GM12878 (cell line): ENCODE data around the gene LRRC3. TPM values are rescaled to one million over a fixed set of nuclear protein-coding genes. Genes with fewer than 3 reads are reported as not detected.

ENCODE experiments used
- ATAC-seq: fragments of 200-7000 bp; cut with Tn5 transposase; 3 replicates; pipeline ENCODE4 v1.9.1; 2020; ENCODE audit warnings: mild to moderate bottlenecking, moderate library complexity
- BruUV-seq: library from RNA; stranded (reverse); fragments of 400-500 nt; replicated peaks from 2 replicates; lab custom pipeline; 2021; lab: Mats Ljungman, UMichigan
- CTCF ChIA-PET: fragments of 300-600 bp; sonication (Branson Sonifier 250); formaldehyde crosslinking; extraction: SDS; loops from one replicate; lab custom pipeline; 2021; ENCODE audit warnings: inconsistent platforms; lab: Yijun Ruan, JAX
- POLR2A ChIA-PET: fragments of 350-600 bp; formaldehyde crosslinking; extraction: SDS; loops from one replicate; lab custom pipeline; 2021; ENCODE audit warnings: inconsistent platforms; lab: Charles Lee
- RAD21 ChIA-PET: fragments of 300-600 bp; sonication (Branson Sonifier 250); formaldehyde crosslinking; loops from one replicate; lab custom pipeline; 2023; ENCODE audit warnings: antibody characterized with exemption; ENCODE audit not compliant: unreplicated experiment; lab: Charles Lee
- SMC1A ChIA-PET: fragments of 300-600 bp; sonication (Branson Sonifier 250); formaldehyde crosslinking; loops from one replicate; lab custom pipeline; 2023; ENCODE audit not compliant: unreplicated experiment, uncharacterized antibody; lab: Charles Lee
- DNase-seq: peaks from one replicate; pipeline ENCODE4 v3.0.0-alpha.2; 2011; ENCODE audit warnings: low read depth, low spot score
- FAIRE-seq: peaks from 3 replicates; lab custom pipeline; 2011; peaks lifted over from hg19 to GRCh38; lab: Jason Lieb, UNC
- H2AFZ ChIP-seq: 2 replicates; pipeline ENCODE4 v1.6.0; 2011; ENCODE audit warnings: low read depth, low read length, control low read depth; ENCODE audit not compliant: control insufficient read depth
- H3K27ac ChIP-seq: 2 replicates; pipeline ENCODE4 v1.5.1; 2011; ENCODE audit warnings: control low read depth; ENCODE audit not compliant: control insufficient read depth, insufficient read depth
- H3K27me3 ChIP-seq, 2 experiments: replicated peaks in 1 of 2; 2 replicates each; pipeline versions ENCODE4 v1.6.0 to v1.6.1; 2011; ENCODE audit warnings: low read length in 1 of 2; ENCODE audit not compliant: control insufficient read depth in 2 of 2, insufficient read depth in 2 of 2
- H3K36me3 ChIP-seq, 2 experiments: 2 replicates each; pipeline ENCODE4 v1.5.1; 2011; ENCODE audit warnings: low read length in 1 of 2; ENCODE audit not compliant: control insufficient read depth in 2 of 2, insufficient read depth in 2 of 2
- H3K4me1 ChIP-seq: 2 replicates; pipeline ENCODE4 v1.6.1; 2011; ENCODE audit warnings: mild to moderate bottlenecking, low read length, moderate library complexity, mixed read lengths; ENCODE audit not compliant: control insufficient read depth, insufficient read depth
- H3K4me2 ChIP-seq: 2 replicates; pipeline ENCODE4 v1.6.0; 2011; ENCODE audit warnings: control low read depth; ENCODE audit not compliant: control insufficient read depth, insufficient read depth
- H3K4me3 ChIP-seq: fragments of 200-600 bp; sonication (generic); 2 replicates; pipeline ENCODE4 v1.5.1; 2016
- H3K79me2 ChIP-seq: 2 replicates; pipeline ENCODE4 v1.6.0; 2011; ENCODE audit warnings: low read length; ENCODE audit not compliant: control insufficient read depth, insufficient read depth
- H3K9ac ChIP-seq: 2 replicates; pipeline ENCODE4 v1.8.0; 2011; ENCODE audit warnings: low read length, control low read depth, mixed read lengths; ENCODE audit not compliant: control insufficient read depth, insufficient read depth
- H3K9me3 ChIP-seq: replicated peaks from 3 replicates; pipeline ENCODE4 v1.5.1; 2011; ENCODE audit warnings: mild to moderate bottlenecking, low read length; ENCODE audit not compliant: control insufficient read depth, insufficient read depth
- H4K20me1 ChIP-seq: 2 replicates; pipeline ENCODE4 v1.6.0; 2011; ENCODE audit not compliant: control insufficient read depth, insufficient read depth
- CEBPB ChIP-seq, 2 experiments: fragments of 150-350 bp in 1 of 2; IDR thresholded peaks; 2 replicates each; pipeline ENCODE4 v1.6.1; 2012 to 2014; ENCODE audit warnings: low read depth in 2 of 2, low read length in 2 of 2, borderline replicate concordance in 1 of 2, inconsistent platforms in 1 of 2
- NFXL1 ChIP-seq: fragments of 450-650 bp; IDR thresholded peaks from 2 replicates; pipeline ENCODE4 v1.6.1; 2017; ENCODE audit warnings: antibody characterized with exemption, mild to moderate bottlenecking, borderline replicate concordance
- WGBS: methylation state at CpG from one replicate; pipeline ENCODE4 v1.1.6; 2016; ENCODE audit warnings: low lambda C conversion rate; ENCODE audit not compliant: insufficient replicate concordance, insufficient coverage; ENCODE audit errors: missing lambda C conversion rate; 5-methylcytosine and 5-hydroxymethylcytosine counted together
- in situ Hi-C: fragments of 300-500 bp; cut with MboI; formaldehyde crosslinking; loops from 9 replicates; pipeline ENCODE4 v1.14.3; 2018; ENCODE audit warnings: mixed read lengths
- intact Hi-C: fragments of 100-400 bp; cut with micrococcal nuclease; formaldehyde crosslinking; loops from one replicate; pipeline ENCODE4 v1.14.2; 2022; ENCODE audit not compliant: unreplicated experiment
- polyA plus RNA-seq, 11 experiments: library from polyadenylated mRNA; depleted of rRNA in 4 of 11; unstranded in 6 of 11; stranded (reverse) in 5 of 11; fragments of >200 nt; fragmentation: Nextera tagmentation in 4 of 11; fragmentation: Illumina TruSeq in 1 of 11; extraction: Ambion mirVana in 4 of 11; extraction: Trizol in 1 of 11; gene quantifications; 1 replicate in 1 of 11; 2 replicates in 10 of 11; pipeline versions ENCODE4 v1.2.1 to v1.2.3, GENCODE V29; 2011 to 2016; ENCODE audit warnings: inconsistent platforms in 2 of 11, missing spikeins in 2 of 11, low read depth in 1 of 11
- total RNA-seq, 4 experiments: library from RNA; depleted of rRNA in 3 of 4; stranded (reverse); fragments of >200 nt in 3 of 4; fragmentation: Illumina TruSeq in 1 of 4; extraction: Trizol in 1 of 4; gene quantifications; 2 replicates each; pipeline versions ENCODE4 v1.2.1 to v1.2.3, GENCODE V29; 2013 to 2021
- TF ChIP-seq, protein P1 (sequence below): fragments of 450-650 bp; formaldehyde crosslinking; IDR thresholded peaks from 2 replicates; pipeline ENCODE4 v1.4.0; 2022; ENCODE audit warnings: mild to moderate bottlenecking, moderate library complexity

Gene LRRC3
- total and polyA plus RNA-seq, 10 of the 15 experiments (the other 5 are each of a cell fraction or from before 2014, with no cell fraction given) = 0.02 to 0.31 (median 0.09) TPM; not detected in 1

DNA sequence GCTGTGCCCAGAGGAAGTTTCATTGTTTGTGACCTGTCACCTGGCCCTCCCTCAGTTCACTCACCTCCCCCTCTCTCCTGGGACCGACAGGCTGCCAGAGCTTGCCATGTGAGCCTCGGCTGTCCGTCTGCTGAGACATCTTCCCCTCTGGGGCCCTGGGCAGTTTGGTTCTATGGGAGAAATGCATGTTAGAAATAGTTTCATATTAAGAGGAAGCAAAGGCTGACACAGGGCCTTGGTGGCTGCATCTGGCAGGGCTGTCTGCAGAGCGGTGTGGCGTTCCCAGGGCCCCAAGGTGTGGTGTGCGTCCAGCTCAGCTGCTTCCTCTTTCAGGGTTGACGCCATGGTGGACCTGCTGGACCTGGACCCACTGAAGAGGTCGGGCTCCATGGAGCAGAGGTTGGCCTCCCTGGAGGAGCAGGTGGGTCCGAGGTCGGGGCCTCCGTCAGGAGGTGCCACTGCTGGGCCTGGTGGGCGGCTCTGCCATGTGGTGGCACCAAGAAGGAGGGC lies 31.9 kb upstream of the LRRC3 start:
- intact Hi-C loops (no loop called here), in situ Hi-C loops (loop anchor here (5.0 kb wide), 1 partner anchor 51 kb away; no protein-coding TSS in a partner anchor)
- WGBS = 60% methylated on average over 12 of the region's 12 CpGs
- no peaks in the 10 kb centered on the region; a peak in 1 of 4 replicates for H3K36me3 ChIP-seq
- ChIA-PET CTCF (no interaction called here), POLR2A (no interaction called here), RAD21 (no interaction called here), SMC1A (no interaction called here)
- no peak overlapping the region for H2AFZ ChIP-seq
- no peaks in the 10 kb centered on the region for H3K79me2 ChIP-seq
- no peak for TF ChIP-seq CEBPB (IDR thresholded peaks at IDR 0.05; ENCODE audit: borderline replicate concordance in 1 of 2, low read depth in 2 of 2, low read length in 2 of 2)
- no peak for TF ChIP-seq NFXL1
- TF ChIP-seq, protein P1, sequence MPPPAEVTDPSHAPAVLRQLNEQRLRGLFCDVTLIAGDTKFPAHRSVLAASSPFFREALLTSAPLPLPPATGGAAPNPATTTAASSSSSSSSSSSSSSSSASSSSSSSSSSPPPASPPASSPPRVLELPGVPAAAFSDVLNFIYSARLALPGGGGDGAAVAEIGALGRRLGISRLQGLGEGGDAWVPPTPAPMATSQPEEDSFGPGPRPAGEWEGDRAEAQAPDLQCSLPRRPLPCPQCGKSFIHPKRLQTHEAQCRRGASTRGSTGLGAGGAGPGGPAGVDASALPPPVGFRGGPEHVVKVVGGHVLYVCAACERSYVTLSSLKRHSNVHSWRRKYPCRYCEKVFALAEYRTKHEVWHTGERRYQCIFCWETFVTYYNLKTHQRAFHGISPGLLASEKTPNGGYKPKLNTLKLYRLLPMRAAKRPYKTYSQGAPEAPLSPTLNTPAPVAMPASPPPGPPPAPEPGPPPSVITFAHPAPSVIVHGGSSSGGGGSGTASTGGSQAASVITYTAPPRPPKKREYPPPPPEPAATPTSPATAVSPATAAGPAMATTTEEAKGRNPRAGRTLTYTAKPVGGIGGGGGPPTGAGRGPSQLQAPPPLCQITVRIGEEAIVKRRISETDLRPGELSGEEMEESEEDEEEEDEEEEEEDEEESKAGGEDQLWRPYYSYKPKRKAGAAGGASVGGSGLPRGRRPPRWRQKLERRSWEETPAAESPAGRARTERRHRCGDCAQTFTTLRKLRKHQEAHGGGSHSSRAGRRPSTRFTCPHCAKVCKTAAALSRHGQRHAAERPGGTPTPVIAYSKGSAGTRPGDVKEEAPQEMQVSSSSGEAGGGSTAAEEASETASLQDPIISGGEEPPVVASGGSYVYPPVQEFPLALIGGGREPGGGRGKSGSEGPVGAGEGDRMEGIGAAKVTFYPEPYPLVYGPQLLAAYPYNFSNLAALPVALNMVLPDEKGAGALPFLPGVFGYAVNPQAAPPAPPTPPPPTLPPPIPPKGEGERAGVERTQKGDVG (CRISPR knock-in tag) = no peak
- no peak overlapping the region for H3K27ac ChIP-seq
- no peak for ATAC-seq
- no peaks in the 10 kb centered on the region for H3K27me3 ChIP-seq
- no peaks in the 10 kb centered on the region for H4K20me1 ChIP-seq
- H3K4me2 ChIP-seq = no peak overlapping the region
- H3K9me3 ChIP-seq = peaks cover 5% of the 10 kb centered on the region; the same call in 1 of the 3 replicates
- BruUV-seq = no TSS peak
- DNase-seq = no peak
- H3K4me1 ChIP-seq = no peaks in the 10 kb centered on the region; the same call in 1 of the 2 replicates
- H3K4me3 ChIP-seq = no peak overlapping the region
- no peak for FAIRE-seq
- no peak overlapping the region for H3K9ac ChIP-seq
